Stimulated activated CD4-positive, alpha-beta T cell treated with anti-CD3 and anti-CD28 coated beads, TNF-alpha, amount 100 ng/mL, for 48 hours (primary cell): ENCODE data around the gene SLC25A21.

Experiments used
- DNase-seq, 3 donors: peaks; one replicate each; pipeline ENCODE4 v3.0.0-alpha.2; 2020; ENCODE audit warnings: low read depth in 3 of 3

Gene SLC25A21

DNA sequence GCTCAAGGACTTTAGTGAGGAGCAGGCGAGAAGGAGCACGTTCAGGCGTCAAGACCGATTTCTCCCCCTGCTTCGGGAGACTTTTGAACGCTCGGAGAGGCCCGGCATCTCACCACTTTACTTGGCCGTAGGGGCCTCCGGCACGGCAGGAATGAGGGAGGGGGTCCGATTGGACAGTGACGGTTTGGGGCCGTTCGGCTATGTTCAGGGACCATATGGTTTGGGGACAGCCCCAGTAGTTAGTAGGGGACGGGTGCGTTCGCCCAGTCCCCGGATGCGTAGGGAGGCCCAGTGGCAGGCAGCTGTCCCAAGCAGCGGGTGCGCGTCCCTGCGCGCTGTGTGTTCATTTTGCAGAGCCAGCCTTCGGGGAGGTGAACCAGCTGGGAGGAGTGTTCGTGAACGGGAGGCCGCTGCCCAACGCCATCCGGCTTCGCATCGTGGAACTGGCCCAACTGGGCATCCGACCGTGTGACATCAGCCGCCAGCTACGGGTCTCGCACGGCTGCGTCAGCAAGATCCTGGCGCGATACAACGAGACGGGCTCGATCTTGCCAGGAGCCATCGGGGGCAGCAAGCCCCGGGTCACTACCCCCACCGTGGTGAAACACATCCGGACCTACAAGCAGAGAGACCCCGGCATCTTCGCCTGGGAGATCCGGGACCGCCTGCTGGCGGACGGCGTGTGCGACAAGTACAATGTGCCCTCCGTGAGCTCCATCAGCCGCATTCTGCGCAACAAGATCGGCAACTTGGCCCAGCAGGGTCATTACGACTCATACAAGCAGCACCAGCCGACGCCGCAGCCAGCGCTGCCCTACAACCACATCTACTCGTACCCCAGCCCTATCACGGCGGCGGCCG lies 509.6 kb downstream of the SLC25A21 start:
- no peak for DNase-seq

DNA sequence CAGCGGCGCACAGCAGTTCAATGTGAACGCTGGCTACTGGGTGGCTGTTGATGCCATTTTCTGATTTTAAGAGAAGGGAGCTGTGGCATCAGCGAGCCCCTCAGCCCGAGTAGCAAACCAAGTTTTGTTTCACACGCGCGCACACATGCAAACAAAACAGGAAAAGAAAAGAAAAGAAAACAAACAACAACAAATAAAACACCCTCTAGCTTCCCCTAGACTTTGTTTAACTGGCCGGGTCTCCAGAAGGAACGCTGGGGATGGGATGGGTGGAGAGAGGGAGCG lies 510.2 kb downstream of the SLC25A21 start:
- no peak for DNase-seq

- peak in 1 of 3 donors; percentile 24 for DNase-seq
Measured at GRCh38 chr14:36661506-36662257, 510.7 kb downstream of the SLC25A21 start, which contains the start of gene PAX9. PAX9 (plus strand) TSS chr14:36661860; CDS start chr14:36662090, 230 bp downstream.

DNA sequence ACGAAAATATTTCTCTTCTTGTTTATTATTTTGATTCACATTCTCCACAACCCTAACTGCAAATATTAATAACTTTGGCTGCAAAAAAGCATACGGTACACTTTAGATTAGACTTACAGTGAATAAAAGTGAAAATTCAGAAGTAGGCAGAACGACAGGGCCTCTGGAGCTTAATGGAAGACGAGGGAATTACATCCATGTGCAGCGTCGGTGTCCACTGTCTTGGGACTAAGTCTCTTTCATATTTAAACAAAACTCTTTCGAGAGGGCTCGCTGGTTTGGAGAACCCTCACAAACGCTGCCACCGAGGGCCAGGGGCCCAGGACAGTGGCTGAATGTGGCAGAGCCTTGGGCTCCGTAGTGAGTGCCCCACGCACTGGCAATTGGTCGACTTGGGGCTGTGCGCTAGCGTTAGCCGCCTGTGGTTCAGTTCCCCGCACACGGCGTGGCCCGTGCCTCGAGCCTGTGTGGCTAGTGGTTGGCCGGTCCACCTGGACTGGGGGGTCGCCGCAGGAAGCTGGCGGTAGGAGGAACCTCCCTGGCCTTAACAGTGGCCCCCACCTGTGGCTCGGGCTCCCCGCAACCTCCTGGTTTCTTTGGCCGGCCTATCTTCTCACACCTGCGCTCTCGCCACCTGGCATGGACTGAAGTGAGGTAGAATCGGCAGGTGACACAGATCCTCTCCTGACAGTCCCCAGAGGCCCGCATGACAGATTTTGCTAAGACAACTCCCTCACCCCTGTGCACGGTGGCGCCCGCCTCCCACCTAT lies 511.5 kb downstream of the SLC25A21 start:
- DNase-seq, result no peak

DNA sequence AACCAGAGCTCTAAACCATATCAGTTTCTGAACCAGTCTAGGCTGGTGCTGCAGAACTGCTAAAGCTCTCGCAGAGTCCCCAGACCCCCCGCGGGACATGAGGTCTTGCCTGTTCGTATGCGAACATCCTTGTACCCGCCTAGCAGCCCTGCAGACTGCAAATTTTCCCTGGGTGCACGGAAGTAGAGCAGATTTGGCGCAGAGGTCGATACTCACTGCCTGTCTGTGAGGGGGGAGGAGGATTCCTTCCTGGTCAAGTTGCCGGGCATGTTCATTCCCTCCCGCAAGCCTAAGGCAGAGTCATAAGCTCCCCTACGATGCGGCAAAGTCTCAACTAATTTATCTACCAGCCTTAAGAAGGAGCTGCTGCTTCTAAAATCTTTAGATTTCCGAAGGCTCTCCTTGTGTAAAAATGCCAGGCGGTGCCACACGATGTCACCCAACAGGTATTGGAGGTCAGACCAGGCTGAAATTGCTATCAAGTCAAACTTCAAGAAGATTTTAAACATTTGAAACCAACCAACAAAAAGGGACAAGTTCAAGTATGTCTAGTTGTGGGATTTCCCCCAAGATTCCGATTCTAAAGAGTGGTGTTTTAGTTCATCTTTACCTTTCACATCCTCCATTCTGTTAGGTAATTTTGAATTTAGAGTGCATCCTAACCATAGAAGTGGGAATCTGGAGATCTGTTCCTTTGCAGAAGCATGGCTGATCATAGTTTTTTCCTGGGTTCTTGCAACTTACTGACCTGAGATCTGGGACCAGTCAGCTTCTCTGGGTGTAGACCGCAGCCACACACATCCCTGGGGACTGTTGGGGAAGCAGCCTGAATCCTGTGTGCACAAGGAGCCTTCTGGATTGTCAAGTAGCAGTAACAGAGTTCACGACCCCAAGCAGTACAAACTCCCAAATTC lies 512.3 kb downstream of the SLC25A21 start:
- no peak for DNase-seq

DNA sequence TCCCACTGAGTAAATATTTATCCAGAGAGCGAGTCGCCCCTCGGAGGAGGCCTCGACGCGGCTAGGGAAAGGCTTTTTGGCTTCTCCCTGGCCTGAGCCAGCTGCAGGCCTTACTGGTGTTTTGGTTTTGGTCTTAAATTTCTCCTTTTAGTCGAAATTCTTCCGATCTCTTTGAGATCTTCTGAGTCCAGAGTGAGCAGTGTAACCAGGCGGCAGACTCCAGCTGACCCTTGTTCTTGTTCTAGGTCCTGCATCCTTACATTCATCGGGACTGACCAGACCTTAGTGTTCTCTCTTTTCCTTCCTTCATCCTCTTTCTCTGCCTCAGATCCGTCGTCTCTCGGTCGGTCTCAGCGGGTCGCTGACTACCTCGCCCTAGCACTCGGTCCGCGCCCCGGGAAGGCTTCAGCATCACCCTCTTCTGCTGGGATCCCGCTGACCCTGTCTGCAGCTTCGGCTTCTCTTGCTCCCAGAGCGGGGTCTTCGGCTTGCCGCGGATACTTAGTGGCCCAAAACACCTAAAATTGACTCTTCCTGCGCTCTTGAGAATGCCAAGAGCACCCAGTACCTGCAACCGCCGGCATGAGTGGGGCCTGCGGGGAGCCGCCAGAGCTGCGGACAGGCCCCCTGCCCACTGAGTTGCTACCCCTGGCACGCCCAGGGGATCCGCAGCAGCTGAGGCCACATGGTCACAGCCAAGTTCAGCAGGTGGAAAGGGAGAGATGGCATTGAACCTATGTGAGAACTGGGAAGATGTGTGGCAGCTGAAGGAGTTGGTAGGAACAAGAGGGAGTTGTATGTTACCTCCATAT lies 513.2 kb downstream of the SLC25A21 start:
- no peak for DNase-seq

DNA sequence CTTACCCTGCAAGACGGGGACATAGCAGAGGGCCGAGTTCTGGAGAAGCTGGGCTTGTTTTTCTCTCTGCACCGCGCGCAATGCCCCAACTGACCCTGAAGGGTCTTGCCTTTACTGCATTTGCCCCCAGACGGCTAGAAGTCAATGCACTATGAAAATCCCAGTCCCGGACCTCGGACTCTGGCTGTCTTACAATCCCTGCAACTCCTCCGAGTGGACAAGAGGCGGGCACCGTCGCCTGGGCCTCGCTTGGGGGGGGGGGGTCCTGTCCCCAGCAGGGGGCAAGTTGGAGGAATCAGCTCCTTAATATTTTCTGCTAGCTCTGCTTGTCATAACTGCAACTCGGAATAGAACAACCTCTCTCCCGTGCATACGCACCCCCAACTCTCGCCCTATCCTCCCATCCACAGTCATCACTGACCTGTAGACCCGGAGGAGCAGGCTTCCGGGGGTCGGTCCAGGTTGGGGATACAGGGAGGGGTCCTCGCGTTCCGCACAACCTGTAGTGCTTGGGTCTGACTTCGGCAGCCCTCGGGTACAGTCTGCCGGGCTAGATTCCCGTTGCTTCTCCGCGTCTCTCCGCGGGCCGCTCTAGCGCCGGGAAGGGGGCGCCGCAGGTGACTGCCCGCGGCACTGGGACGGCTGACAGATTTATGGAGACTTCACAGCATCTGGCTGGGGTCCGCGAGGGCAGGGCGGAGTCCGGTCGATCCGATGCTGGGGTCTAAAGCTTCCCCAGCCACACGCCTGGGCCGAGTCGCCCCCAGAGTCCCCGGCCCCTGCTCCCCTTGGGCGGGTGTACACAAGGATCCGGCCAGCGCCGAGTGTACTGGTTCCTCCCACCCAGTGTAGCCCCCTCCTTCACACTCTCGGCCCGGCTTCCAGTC lies 514.0 kb downstream of the SLC25A21 start:
- no peak for DNase-seq

GRCh38 chr14:36657399-36658122 lies 514.8 kb downstream of the SLC25A21 start:
- no peak for DNase-seq

DNA sequence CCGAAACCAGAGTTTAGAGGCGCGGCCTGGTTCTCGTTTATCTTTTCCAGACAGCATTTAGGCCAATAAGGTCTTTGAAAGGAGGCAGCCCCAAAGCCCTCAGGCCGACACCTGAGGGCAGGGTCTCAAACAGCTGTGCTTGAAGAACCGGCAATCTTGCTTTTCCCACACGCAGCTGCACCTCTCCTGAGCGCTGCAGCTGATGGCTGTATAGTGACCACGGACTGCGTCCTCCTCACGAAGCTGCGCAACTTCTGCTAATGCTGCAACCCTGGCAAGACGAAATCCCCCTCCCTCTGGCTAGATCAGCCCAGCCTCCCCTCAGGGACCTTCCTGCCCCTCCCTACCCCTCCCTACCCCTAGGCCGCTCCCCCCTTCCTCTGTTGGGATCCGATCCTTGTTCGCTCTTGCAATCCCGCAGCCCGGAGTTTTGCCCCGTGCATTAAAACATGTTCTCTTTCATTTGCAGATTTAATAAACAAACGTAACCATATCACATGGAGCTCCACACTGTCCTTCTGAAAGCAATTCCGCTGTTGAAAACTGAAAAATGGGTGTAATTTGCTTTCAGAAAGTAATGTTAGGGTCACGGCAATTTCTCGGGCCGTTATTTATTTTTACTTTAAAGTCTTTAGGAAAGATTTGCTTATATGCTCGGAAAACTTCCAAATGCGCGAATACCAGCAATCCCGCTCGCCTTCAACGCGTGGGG lies 515.6 kb downstream of the SLC25A21 start:
- no peak for DNase-seq

DNA sequence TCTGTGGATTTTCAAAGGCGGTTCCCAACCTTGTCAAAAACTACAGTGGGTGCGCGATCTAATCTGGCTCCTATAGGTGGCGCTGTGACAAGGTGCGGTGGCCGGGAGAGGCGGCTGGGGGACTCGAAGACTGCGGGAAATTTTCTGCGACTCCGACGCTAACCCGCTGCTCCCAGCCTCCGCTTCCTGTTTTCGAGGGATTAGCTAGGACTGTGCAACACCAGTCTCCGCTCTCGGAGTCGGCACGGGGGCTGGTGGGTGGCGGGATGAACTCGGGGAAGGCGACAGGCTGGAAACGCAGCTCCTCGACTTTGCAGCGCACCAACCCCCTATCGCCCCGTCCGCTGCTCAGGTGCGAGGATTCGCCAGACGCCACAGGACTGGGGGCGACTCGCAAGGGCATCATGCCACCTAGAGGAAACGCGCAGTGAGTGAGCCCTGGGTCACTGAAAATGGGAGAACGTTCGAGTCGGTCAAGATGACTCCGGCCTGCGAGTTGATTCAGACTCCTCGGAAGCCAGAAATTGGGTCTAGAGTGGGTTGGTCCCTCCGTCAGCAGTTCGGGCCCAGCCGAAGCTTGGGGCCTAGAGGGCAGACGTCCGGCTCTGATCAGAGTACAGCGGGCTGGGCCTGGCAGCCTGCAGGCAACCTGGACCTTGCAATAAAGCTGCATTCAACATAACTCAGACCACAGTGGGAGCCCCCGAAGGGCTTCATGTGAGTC lies 516.3 kb downstream of the SLC25A21 start:
- DNase-seq, result no peak

GRCh38 chr14:36655571-36655962 lies 516.8 kb downstream of the SLC25A21 start:
- no peak for DNase-seq

DNA sequence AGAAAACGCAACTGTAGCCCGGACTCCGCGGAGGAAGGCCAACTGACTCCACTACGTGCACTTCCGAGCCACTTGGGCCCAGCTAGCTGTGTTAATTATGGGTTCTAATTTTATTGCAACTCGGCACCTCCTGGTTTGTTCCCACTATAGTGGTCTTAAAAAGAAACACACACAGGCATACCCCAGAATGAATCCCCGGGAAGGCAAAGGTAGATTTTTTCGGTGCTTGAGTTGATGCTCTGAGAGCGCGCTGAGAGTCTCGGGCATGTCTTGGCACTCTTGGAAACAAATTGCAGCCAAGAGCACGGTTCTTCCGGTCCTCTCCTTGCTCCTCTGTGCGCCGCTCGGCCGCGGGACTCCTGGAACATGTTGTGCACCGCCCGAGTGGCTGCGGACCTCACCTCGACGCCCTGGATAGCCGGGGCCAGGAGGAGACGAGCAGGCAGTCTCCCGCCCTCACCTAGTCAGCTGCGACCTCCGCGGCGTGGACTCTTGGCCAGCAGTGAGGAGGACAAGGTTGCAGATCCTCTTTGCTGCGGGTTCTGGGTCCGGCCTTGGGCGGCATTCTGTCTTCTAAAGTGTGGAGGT lies 517.5 kb downstream of the SLC25A21 start:
- DNase-seq, result no peak

DNA sequence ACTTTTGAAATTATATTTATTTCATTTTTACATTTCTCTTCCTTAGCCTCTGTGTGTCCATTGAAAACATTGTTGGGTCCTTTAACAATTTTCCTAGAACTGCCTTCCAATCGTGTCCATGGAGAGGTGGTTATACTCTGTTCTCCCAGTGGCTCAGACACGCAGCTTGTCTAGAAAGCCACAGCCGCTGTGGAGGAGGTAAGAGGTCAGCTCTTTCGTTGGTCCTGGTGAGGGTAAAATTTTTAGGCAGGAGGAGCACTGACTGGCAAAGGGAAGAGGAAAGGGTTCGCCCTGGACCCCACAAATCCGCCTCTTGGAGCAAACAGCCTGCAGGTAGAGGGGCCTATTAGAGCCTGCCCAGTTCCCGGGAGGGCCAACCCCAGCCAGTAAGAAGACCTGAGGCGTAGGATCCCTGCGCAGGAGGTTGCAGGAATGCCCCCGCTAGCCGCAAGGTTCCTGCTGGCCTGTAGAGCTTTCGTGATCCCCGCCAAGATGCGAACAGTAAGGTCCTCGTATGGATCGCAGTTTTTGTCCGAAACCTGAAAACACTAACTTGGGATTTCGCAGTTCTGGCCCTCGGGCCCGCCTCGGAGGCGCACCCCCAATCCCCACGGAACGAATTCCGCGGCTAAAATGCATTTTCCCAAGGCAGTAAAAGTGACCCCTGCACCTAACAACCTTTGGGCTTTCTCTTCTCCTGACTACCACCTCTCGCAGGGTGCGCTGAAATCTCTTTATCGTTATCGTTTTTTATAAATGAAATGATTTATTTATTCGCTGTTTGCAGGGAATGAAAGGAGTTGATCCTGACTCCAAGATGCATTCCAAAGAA lies 518.2 kb downstream of the SLC25A21 start:
- no peak for DNase-seq

- DNase-seq, result no peak
Measured at GRCh38 chr14:36653413-36653812, 519.0 kb downstream of the SLC25A21 start.

- DNase-seq, result no peak
Measured at GRCh38 chr14:36652542-36653201, 519.7 kb downstream of the SLC25A21 start.
